Posterior vena cava (tissue), 2 donors: ENCODE results near the gene OR6V1. TPM values are rescaled to one million over a fixed set of nuclear protein-coding genes. Genes with fewer than 3 reads are reported as not detected.
"Not testable (repeated sequence)": the region's sequence is repeated elsewhere in the genome, so short reads cannot be mapped to it uniquely, and the experiment has no call there.

ENCODE experiments used
- DNase-seq: peaks from one replicate; pipeline ENCODE4 v3.0.0-alpha.2; 2020; ENCODE audit warnings: low spot score
- intact Hi-C, 2 donors: fragments of 100-400 bp; cut with DNase I; formaldehyde crosslinking; loops; one replicate each; pipeline versions ENCODE4 v1.14.1 to v1.14.2; 2022 to 2023
- total RNA-seq, 2 donors: library from RNA; stranded (reverse); fragmentation: NEBNext Ultra II Directional; extraction: Animal tissue kit (Norgen Biotek cat#: 25700); gene quantifications; one replicate each; pipeline ENCODE4 v1.2.1, GENCODE V29; 2021
- donor health status: DM: yes; HTN: yes; CAD: no.
- donor health status: DM: yes; HTN: yes; CAD: no.

Gene OR6V1
- total RNA-seq, 2 donors from 2014 or later: not detected

GRCh38 chr7:143099579-143099978 is 47.4 kb downstream of the OR6V1 start:
- intact Hi-C loops, DNase-seq: not testable (repeated sequence)

Other genes starting within 250 kb of the OR6V1 start
- gene EPHB6, start 197.3 kb upstream of the OR6V1 start, total RNA-seq: 10 to 100 TPM; 11.9 to 33.5 TPM
- gene TRPV6, start 166.6 kb upstream of the OR6V1 start, total RNA-seq: not detected
- not detected for gene TRPV5, start 118.6 kb upstream of the OR6V1 start, total RNA-seq
- gene LLCFC1, start 112.9 kb upstream of the OR6V1 start, total RNA-seq: not detected
- gene KEL, start 90.0 kb upstream of the OR6V1 start, total RNA-seq: 1 to 10 TPM in 1 of 2 donors, under 1 TPM in 1; 0.67 to 1.2 TPM
- not detected for gene OR9A2, start 25.2 kb upstream of the OR6V1 start, total RNA-seq
- gene PIP, start 79.7 kb downstream of the OR6V1 start, total RNA-seq: not detected
- gene TAS2R39, start 131.1 kb downstream of the OR6V1 start, total RNA-seq: not detected
- not detected for gene TAS2R40, start 169.7 kb downstream of the OR6V1 start, total RNA-seq
- 10 to 100 TPM; 68.6 to 94.5 TPM for gene GSTK1, start 211.1 kb downstream of the OR6V1 start, total RNA-seq
- gene TMEM139, start 232.6 kb downstream of the OR6V1 start, total RNA-seq: under 1 TPM in 1 of 2 donors, not detected in 1; 0.29 TPM
- gene CASP2, start 236.0 kb downstream of the OR6V1 start, total RNA-seq: 10 to 100 TPM; 16.1 to 19.9 TPM